ENCODE results near the gene UNC79.
"Not testable (repeated sequence)": the region's sequence is repeated elsewhere in the genome, so short reads cannot be mapped to it uniquely, and the experiment has no call there.

Gene UNC79

DNA sequence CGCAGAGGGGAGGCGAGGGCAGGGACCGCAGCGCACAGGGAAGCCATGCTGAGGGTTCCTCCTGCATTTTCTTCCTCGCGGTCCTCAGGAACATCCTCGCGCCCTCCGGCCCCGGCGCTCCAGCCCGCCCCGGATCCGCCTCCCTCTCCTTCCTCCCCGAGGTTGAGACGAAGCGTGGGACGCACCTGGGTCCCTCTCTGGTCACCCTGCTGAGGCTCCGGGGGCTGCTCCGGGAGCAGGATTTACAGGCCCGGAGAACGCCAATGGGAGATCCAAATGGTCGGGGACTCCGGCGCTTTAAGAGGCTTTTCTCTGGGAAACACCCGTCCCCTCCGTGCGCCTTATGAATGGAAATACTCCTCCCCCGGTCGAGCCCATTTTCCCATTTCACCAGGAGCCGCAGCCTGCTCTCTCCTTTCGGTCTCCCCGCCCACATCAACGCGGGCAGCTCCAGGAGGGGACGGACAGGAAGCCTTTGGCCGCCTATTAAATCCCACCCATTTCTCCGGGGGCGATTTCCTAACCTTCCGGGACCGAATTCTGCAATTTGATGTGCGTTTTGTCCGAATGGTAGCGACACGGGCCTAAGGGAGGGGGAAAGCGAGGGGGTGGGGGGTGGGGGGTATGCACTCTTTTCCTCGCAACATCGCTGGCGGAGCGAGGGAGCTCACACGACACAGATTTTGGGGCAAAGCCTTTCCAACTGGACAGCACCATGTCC, at the start of gene UNC79:
Gene UNC79, plus strand, starts transcription at position 625 of the 721 bp plus-strand sequence. Its CDS starts 91 bp downstream, at position 716.
- DNase-seq (ENCODE audit: extremely low read depth, low read depth) = no peak
- TF ChIP-seq, protein P1, sequence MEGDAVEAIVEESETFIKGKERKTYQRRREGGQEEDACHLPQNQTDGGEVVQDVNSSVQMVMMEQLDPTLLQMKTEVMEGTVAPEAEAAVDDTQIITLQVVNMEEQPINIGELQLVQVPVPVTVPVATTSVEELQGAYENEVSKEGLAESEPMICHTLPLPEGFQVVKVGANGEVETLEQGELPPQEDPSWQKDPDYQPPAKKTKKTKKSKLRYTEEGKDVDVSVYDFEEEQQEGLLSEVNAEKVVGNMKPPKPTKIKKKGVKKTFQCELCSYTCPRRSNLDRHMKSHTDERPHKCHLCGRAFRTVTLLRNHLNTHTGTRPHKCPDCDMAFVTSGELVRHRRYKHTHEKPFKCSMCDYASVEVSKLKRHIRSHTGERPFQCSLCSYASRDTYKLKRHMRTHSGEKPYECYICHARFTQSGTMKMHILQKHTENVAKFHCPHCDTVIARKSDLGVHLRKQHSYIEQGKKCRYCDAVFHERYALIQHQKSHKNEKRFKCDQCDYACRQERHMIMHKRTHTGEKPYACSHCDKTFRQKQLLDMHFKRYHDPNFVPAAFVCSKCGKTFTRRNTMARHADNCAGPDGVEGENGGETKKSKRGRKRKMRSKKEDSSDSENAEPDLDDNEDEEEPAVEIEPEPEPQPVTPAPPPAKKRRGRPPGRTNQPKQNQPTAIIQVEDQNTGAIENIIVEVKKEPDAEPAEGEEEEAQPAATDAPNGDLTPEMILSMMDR (IDR thresholded peaks at IDR 0.05; ENCODE audit: low read depth, low read length, missing control alignments) = no peak
- H3K4me3 ChIP-seq (replicated peaks; ENCODE audit: low read depth, low read length) = no peak within 1 kb of the TSS

DNA sequence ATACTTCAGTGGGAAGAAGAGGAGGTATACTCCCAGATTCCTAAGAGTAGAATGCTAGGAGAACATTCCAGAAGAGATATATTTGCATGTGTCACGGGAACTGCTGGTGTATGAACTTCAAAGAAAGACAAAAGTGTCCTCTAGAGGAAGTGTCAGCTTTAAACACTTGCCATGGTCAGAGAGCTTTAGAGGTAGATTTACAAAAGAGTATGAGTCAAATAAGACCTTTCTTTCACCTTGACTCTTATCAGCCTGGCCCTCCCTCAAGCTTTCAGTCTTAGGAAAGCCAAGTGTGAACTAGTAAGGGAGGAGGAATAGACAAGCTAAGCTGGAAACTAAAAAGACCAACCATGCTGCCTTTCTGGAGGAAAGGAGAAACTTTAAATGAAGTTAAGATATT, 49.1 kb upstream of the UNC79 start:
- no peak overlapping the region for H3K4me3 ChIP-seq (replicated peaks; ENCODE audit: low read depth, low read length)
- no peak for DNase-seq (ENCODE audit: extremely low read depth, low read depth)
- TF ChIP-seq, protein P1 (IDR thresholded peaks at IDR 0.05; ENCODE audit: low read depth, low read length, missing control alignments) = no peak

DNA sequence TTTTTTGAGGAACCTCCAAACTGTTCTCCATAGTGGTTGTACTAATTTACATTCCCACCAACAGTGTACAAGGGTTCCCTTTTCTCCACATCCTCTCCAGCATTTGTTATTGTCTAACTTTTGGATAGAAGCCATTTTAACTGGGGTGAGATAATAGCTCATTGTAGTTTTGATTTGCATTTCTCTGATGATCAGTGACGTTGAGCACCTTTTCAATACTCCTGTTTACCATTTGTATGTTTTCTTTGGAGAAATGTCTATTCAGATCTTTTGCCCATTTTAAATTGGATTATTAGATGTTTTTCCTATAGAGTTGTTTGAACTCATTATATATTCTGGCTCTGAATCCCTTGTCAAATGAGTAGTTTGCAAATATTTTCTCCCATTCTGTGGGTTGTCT, 46.5 kb upstream of the UNC79 start:
- DNase-seq (ENCODE audit: extremely low read depth, low read depth); H3K4me3 ChIP-seq (replicated peaks; ENCODE audit: low read depth, low read length): not testable (repeated sequence)

DNA sequence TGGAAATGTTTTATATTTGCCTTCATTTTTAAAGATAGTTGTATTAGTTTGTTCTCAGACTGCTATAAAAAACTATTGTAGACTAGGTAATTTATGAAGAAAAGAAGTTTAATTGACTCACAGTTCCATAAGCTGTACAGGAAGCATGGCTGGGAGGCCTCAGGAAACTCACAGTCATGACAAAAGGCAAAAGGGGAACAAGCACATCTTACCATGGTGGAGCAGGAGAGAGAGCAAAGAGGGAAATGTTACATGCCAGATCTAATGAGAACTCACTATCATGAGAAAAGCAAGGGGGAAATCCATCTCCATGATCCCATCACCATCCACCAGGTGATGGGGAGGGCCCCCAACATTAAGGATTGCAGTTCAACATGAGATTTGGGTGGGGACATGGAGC, 35.5 kb upstream of the UNC79 start:
- no peak for DNase-seq (ENCODE audit: extremely low read depth, low read depth)
- no peak overlapping the region for H3K4me3 ChIP-seq (replicated peaks; ENCODE audit: low read depth, low read length)
- TF ChIP-seq, protein P1 (IDR thresholded peaks at IDR 0.05; ENCODE audit: low read depth, low read length, missing control alignments) = no peak

DNA sequence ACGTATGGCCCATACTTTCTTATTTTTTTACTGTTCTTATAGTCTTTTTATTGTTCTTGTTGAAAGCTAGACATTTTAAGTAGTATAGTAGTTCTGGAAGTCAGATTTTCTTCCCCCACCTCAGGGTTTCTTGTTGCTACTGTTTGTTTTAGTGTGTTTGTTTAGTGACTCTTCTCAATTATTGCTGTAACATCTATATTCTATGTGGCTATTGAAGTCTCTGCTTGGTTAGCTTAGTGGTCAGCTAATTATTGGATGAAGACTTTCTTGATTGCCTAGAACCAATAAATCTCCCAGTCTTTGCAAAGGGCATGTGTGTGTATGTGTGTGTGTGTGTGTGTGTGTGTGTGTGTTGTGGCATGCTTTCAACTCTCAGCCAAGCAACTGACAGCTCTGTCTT, 34.3 kb upstream of the UNC79 start:
- no peak overlapping the region for H3K4me3 ChIP-seq (replicated peaks; ENCODE audit: low read depth, low read length)
- TF ChIP-seq, protein P1 (IDR thresholded peaks at IDR 0.05; ENCODE audit: low read depth, low read length, missing control alignments) = no peak
- DNase-seq (ENCODE audit: extremely low read depth, low read depth) = no peak

DNA sequence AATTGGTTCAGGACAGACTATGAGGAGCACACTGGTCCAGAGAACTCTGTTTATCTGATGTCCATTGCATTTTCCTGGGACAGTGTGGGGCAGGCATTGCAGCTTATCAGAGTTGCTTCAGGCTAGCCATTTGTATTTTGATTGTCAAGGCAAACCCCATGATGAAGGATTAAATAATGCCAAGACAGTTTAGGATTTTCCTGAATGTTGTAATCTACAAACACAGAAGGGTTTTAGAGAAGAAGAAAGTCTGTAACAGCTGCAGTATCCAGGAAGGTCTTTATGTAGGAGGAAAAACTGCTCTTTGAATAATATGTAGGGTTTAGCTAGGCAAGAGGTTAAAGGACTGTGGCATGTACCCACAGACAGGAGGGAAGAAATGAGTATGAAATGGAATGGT, 32.2 kb upstream of the UNC79 start:
- no peak for DNase-seq (ENCODE audit: extremely low read depth, low read depth)
- TF ChIP-seq, protein P1 (IDR thresholded peaks at IDR 0.05; ENCODE audit: low read depth, low read length, missing control alignments) = no peak
- no peak overlapping the region for H3K4me3 ChIP-seq (replicated peaks; ENCODE audit: low read depth, low read length)

DNA sequence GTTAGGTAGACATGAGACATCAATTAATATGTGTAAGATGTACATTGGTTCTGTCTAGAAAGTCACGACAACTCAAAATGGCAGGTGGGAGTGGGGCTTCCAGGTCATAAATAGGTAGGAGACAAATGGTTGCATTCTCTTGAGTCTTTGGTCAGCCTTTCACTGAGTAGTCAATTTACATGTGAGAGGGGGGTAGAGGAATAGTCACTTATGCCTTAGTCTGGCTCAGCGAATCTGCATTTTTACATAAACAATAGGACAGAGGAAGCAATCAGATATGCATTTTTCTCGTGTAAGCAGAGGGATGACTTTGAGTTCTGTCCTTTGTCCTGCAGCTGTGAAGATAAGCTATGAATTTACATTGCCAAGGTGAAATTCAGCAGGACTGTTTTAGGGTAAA, 27.8 kb upstream of the UNC79 start:
- TF ChIP-seq, protein P1 (IDR thresholded peaks at IDR 0.05; ENCODE audit: low read depth, low read length, missing control alignments) = no peak
- no peak overlapping the region for H3K4me3 ChIP-seq (replicated peaks; ENCODE audit: low read depth, low read length)
- no peak for DNase-seq (ENCODE audit: extremely low read depth, low read depth)
